Measurements from ENCODE around the gene OR5I1. TPM values are rescaled to one million over a fixed set of nuclear protein-coding genes. Genes with fewer than 3 reads are reported as not detected.

Gene OR5I1
- total and polyA plus RNA-seq, 2 of the 4 experiments (the other 2 are of a cell fraction), result not detected

- Histone ChIP-seq H3K9me1 (ENCODE audit: insufficient read depth, low read length) (no peaks in the 10 kb centered on the region), H2AK9ac (replicated peaks; ENCODE audit: low read depth, low read length, poor library complexity) (no peak overlapping the region), H3K23ac (ENCODE audit: low read depth, low read length) (no peak overlapping the region), H4K8ac (ENCODE audit: low read depth in 2 of 2, low read length in 2 of 2) (no peak overlapping the region), H3K79me1 (ENCODE audit: low read depth in 1 of 2, low read length in 2 of 2) (no peaks in the 10 kb centered on the region), H4K20me1 (ENCODE audit: insufficient read depth, low read length) (no peaks in the 10 kb centered on the region), H3K4me2 (ENCODE audit: low read depth, low read length) (no peak overlapping the region), H3K4me1 (ENCODE audit: control insufficient read depth, insufficient read depth, low read length) (no peaks in the 10 kb centered on the region), H4K91ac (ENCODE audit: insufficient read depth, low read depth, low read length) (no peak overlapping the region), H2BK5ac (ENCODE audit: low read depth, low read length, poor library complexity, severe bottlenecking) (no peak overlapping the region), H3K18ac (ENCODE audit: low read depth, low read length) (no peak overlapping the region), H2BK120ac (ENCODE audit: low read depth, low read length) (no peak overlapping the region), H2AK5ac (ENCODE audit: low read depth, low read length) (no peak overlapping the region), H4K5ac (ENCODE audit: low read depth, low read length) (no peak overlapping the region), H3K36me3 (ENCODE audit: control insufficient read depth, insufficient read depth, low read length) (no peaks in the 10 kb centered on the region), H3K9ac (ENCODE audit: low read depth, low read length) (no peak overlapping the region), H3K27me3 (ENCODE audit: control insufficient read depth, insufficient read depth, low read length) (no peaks in the 10 kb centered on the region), H3K4ac (ENCODE audit: low read depth, low read length) (no peak overlapping the region), H2BK20ac (ENCODE audit: low read depth, low read length) (no peak overlapping the region), H3K9me3 (ENCODE audit: control insufficient read depth, insufficient read depth, low read length) (peaks cover 10% of the 10 kb centered on the region; the same call in 1 of the 2 replicates), H2AFZ (replicated peaks; ENCODE audit: low read length, poor library complexity) (peak overlapping the region; percentile 51), H2BK15ac (ENCODE audit: low read depth, low read length) (no peak overlapping the region), H3K4me3 (ENCODE audit: insufficient read depth, low read depth, low read length) (no peak overlapping the region), H3K14ac (replicated peaks; ENCODE audit: low read depth, low read length) (no peak overlapping the region), H3K27ac (ENCODE audit: insufficient read depth, low read length) (no peak overlapping the region), H3K56ac (ENCODE audit: extremely low read depth, insufficient read depth, low read length) (no peak overlapping the region)
- no peak for TF ChIP-seq BHLHE40 (IDR thresholded peaks at IDR 0.05; ENCODE audit: low read depth, low read length)
- TF ChIP-seq FOS (IDR thresholded peaks at IDR 0.05; ENCODE audit: low read depth, low read length), result no peak
- no peak for TF ChIP-seq NFE2L2 (IDR thresholded peaks at IDR 0.05; ENCODE audit: low read depth, low read length)
- TF ChIP-seq RAD21 (IDR thresholded peaks at IDR 0.05; ENCODE audit: low read length), result no peak
- no peak for TF ChIP-seq USF2 (IDR thresholded peaks at IDR 0.05; ENCODE audit: low read depth, low read length)
- TF ChIP-seq MAFK (IDR thresholded peaks at IDR 0.05; ENCODE audit: low read depth, low read length), result no peak
- no peak for TF ChIP-seq RCOR1 (IDR thresholded peaks at IDR 0.05; ENCODE audit: insufficient replicate concordance, low read length)
- TF ChIP-seq CTCF (conservative IDR thresholded peaks at IDR 0.05; ENCODE audit: low read depth, low read length), result no peak
- POLR2A ChIA-PET (ENCODE audit: unreplicated experiment), result no interaction called here
- intact Hi-C loops (cut with micrococcal nuclease) (no loop called here), dilution Hi-C loops (cut with HindIII; ENCODE audit: low sequenced_read_pairs, unreplicated experiment) (no loop called here), in situ Hi-C loops (cut with MboI; ENCODE audit: low sequenced_read_pairs) (no loop called here)
- CTCF ChIA-PET, result no interaction called here
- no peak for DNase-seq
- BruUV-seq (replicated peaks), result no TSS peak
- ATAC-seq (ENCODE audit: low read depth), result no peak
- 36% methylated on average over 2 of the region's 5 CpGs; no CpG with 5 or more reads in 1 of the 2 experiments for WGBS, 2 experiments (ENCODE audit: extremely low coverage in 2 of 2, insufficient read length in 1 of 2)
Observed at GRCh38 chr11:55920537-55920936, 15.7 kb downstream of the OR5I1 start.
